A549 (cell line): ENCODE results near the gene FGF14.

Experiments
- CEBPB ChIP-seq, 2 experiments: fragments of >200 bp in 1 of 2; sonication (Bioruptor Twin) in 1 of 2; formaldehyde crosslinking in 1 of 2; IDR thresholded peaks; 2 replicates each; pipeline ENCODE4 v1.6.1; 2012 to 2016
- CTCF ChIP-seq: fragments of >200 bp; sonication (Bioruptor Twin); formaldehyde crosslinking; IDR thresholded peaks from 3 replicates; pipeline ENCODE4 v1.5.1; 2016
- RARB ChIP-seq: fragments of 250-450 bp; sonication (Bioruptor Pico); IDR thresholded peaks from 2 replicates; pipeline ENCODE4 v1.8.0; 2021; ENCODE audit warnings: mild to moderate bottlenecking, moderate library complexity

GRCh38 chr13:102127153-102127552 lies 274.7 kb downstream of the FGF14 start:
- TF ChIP-seq CEBPB (IDR thresholded peaks at IDR 0.05) = no peak
- no peak for TF ChIP-seq RARB
- TF ChIP-seq CTCF = no peak
